Measurements from ENCODE around the gene CRYBA1.
"Not testable (repeated sequence)": the region's sequence is repeated elsewhere in the genome, so short reads cannot be mapped to it uniquely, and the experiment has no call there.

The CRYBA1 gene, protein sequence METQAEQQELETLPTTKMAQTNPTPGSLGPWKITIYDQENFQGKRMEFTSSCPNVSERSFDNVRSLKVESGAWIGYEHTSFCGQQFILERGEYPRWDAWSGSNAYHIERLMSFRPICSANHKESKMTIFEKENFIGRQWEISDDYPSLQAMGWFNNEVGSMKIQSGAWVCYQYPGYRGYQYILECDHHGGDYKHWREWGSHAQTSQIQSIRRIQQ

GRCh38 chr17:29246628-29247027 is at the start of gene CRYBA1:
TSS of gene CRYBA1 (plus strand) at chr17:29246859. CDS start at chr17:29246864, 5 bp downstream.
- no peak for DNase-seq (ENCODE audit: low read depth, low spot score)

- DNase-seq (ENCODE audit: low read depth, low spot score) = no peak
Observed at GRCh38 chr17:29197516-29198272, 49.0 kb upstream of the CRYBA1 start.

DNA sequence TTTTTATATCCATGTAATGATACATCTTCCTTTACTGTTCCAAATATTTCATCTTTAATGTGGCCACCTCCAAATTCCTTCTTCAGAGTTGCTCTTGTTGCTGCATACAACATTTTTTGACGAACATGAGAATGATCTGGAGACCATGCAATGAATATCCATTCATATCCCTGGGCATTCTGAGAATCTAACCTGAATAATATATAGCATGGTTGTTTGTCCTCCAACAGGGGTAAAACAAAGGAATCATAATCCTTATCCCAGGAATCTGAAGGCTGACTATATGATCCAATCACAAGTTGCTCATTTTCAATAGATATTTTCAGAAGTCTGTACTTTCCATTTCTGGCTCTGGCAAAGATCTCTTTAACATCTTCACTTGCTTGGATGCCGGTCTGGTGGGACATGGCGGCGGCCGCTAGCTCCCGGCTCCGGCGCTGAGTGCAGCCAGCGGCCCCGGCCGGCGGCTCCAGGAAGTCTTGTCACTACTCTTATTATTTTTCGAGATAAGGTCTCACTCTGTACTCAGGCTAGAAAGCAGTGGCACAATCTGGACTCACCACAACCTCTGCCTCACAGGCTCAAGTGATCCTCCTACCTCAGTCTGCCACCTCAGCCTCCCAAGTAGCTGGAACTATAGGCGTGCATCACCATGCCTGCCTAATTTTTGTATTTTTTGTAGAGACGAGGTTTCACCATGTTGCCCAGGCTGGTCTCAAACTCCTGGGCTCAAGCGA is 42.4 kb upstream of the CRYBA1 start:
- DNase-seq (ENCODE audit: low read depth, low spot score) = not testable (repeated sequence)

- DNase-seq (ENCODE audit: low read depth, low spot score) = no peak
Observed at GRCh38 chr17:29205047-29205446, 41.6 kb upstream of the CRYBA1 start.

DNA sequence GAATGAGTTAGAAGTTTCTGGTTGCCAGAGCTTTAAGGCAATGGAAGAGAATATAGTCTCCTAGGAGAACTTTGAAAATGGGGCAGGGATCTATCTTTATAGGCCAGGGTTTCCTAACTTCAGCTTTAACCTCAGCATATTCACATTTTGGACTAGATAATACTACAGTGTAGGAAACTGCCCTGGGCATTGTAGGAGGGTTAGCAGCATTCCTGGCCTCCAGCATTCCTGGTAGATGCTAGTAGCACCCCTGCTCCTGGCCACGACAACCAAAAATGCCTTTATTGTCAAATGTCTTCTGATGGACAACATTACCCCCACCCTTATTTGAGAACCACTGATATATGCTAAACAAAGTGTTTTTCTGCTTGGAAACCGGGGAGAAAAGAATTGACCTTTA is 38.7 kb upstream of the CRYBA1 start:
- DNase-seq (ENCODE audit: low read depth, low spot score) = no peak

DNA sequence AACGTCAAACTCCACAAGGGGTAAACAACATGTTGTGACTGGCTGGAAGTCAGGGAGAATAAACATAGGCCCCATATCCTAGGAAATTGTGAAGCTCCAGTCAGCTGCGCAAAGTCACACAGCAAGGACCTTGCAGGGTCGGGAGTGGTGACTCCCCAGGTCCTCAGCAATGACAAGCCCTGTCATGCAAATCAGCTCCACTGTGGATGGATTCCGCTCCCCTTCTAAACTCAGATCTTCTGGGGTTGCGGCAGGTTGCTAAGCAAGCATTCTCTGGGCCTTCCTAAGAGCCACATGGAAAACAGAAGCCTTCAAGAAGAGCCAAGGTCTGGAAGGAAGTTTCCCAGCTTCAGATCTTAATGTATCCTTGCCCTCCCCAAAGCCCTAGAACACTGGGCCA is 37.6 kb upstream of the CRYBA1 start:
- no peak for DNase-seq (ENCODE audit: low read depth, low spot score)

GRCh38 chr17:29210879-29211278 is 35.8 kb upstream of the CRYBA1 start:
- no peak for DNase-seq (ENCODE audit: low read depth, low spot score)

GRCh38 chr17:29212094-29212631 is 34.5 kb upstream of the CRYBA1 start:
- no peak for DNase-seq (ENCODE audit: low read depth, low spot score)

- DNase-seq (ENCODE audit: low read depth, low spot score) = no peak
Observed at GRCh38 chr17:29212681-29213121, 34.0 kb upstream of the CRYBA1 start.

DNA sequence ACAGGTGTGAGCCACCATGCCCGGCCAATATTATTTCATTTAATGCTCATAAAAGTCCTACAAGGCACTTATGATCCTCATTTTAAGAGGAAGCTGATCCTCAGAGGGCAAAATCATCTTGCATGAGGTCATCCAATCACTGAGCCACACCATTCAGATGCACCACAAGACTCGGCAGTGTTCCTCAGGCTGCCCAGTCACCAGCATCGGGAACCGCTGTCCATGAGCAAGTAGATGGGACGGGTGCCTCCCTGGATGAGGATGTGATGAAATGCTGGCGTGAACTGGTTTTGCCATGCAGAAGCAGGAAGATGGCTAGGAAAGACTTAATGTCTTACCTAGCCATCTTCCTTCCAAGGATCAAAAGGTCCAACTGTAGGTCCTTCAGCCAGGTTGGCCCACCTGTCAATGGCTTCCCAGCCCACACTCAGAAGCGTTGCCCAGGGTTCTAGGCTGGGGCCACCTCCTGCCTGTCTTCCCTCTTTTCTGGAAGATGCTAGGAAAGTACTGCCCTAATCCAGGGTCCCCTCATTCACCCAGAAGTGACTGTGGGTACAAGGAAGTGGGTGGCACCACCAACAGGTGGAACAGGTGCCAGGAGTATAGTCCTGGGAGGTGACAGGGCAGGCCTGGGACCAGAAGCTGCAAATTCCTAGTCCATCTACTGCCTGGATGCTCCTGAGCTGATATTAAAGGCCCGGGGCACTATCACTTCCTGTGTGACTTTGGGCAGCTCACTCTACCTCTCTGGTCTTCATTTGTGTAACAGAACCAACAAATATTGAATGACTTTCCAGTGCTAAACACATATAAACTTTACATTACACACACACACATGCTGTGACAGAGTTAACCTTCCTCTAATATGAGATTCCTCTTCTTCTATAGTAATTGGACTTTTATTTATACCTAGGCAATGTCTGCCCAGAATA is 32.2 kb upstream of the CRYBA1 start:
- DNase-seq (ENCODE audit: low read depth, low spot score) = no peak

- no peak for DNase-seq (ENCODE audit: low read depth, low spot score)
Observed at GRCh38 chr17:29215174-29215573, 31.5 kb upstream of the CRYBA1 start.

GRCh38 chr17:29215717-29216116 is 30.9 kb upstream of the CRYBA1 start:
- DNase-seq (ENCODE audit: low read depth, low spot score) = no peak

- DNase-seq (ENCODE audit: low read depth, low spot score) = no peak
Observed at GRCh38 chr17:29216181-29216580, 30.5 kb upstream of the CRYBA1 start.

DNA sequence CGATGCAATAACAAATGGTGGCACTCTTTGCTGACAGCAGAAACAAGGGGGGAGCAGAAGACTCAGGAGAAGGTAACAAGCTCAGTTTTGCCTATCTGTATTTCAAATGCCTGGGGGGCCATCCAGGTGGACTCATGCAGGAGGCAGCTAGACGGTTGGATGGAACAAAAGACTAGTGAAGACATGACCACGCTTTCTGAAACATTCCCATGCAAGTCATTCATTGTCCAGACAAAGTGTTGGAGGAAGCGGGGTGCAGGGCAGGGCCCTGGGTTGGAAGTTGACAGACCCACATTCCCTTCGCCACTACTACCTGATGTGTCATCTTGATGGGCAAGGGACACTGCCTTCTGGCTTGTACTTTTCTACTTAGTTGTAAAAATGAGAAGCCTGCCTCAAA is 29.8 kb upstream of the CRYBA1 start:
- DNase-seq (ENCODE audit: low read depth, low spot score) = no peak

GRCh38 chr17:29219378-29220047 is 27.1 kb upstream of the CRYBA1 start:
- peak; percentile 93 for DNase-seq (ENCODE audit: low read depth, low spot score)

- DNase-seq (ENCODE audit: low read depth, low spot score) = not testable (repeated sequence)
Observed at GRCh38 chr17:29221338-29221737, 25.3 kb upstream of the CRYBA1 start.

DNA sequence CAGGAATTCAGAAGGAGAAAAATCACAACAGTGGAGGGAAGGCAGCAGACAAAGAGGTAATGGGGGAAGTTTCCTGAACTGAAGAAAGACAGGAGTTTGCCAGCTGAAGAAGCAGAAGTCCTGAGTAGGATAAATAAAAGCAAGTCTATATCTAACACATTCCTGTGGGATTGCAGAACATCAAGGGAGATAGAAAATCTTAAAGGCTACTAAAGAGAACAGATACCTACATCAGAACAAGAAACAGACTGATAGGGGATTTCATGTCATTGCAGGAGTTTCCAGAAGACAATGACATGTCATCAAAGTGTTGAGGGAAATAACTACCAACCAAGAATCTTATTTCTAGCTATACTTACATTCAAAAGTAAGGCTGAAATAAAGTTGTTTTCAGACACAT is 21.3 kb upstream of the CRYBA1 start:
- DNase-seq (ENCODE audit: low read depth, low spot score) = no peak

DNA sequence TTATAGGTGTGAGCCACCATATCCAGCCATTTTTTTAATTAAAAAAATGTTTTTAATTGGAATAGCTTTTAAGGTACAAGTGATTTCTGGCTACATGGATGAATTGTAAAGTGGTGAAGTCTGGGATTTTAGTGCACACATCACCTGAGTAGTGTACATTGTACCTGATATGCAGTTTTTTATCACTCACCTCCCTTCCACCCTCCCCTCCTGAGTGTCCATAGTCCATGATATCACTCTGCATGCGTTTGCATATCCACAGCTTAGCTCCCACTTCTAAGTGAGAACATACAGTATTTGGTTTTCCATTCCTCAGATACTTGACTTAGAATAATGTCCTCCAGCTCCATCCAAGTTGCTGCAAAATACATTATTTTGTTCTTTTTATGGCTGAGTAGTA is 13.4 kb upstream of the CRYBA1 start:
- no peak for DNase-seq (ENCODE audit: low read depth, low spot score)

GRCh38 chr17:29234972-29235371 is 11.7 kb upstream of the CRYBA1 start:
- DNase-seq (ENCODE audit: low read depth, low spot score) = not testable (repeated sequence)

GRCh38 chr17:29235904-29236303 is 10.8 kb upstream of the CRYBA1 start:
- DNase-seq (ENCODE audit: low read depth, low spot score) = no peak

Data from astrocyte of the hippocampus (primary cell).